HepG2 (cell line): ENCODE results near the gene FALEC. TPM values are rescaled to one million over a fixed set of nuclear protein-coding genes. Genes with fewer than 3 reads are reported as not detected.

Experiments used
- ATAC-seq: fragments of 200-7000 bp; cut with Tn5 transposase; 3 replicates; pipeline ENCODE4 v1.9.1; 2020; ENCODE audit warnings: mild to moderate bottlenecking, moderate library complexity
- BruUV-seq: library from RNA; stranded (reverse); fragments of 400-500 nt; replicated peaks from 2 replicates; lab custom pipeline; 2021; lab: Mats Ljungman, UMichigan
- CTCF ChIA-PET: fragments of 300-600 bp; formaldehyde crosslinking; extraction: SDS; loops from one replicate; lab custom pipeline; 2021; ENCODE audit warnings: low total read pairs, inconsistent platforms, low intra/inter-chr PET ratio; lab: Yijun Ruan, JAX
- POLR2A ChIA-PET: fragments of 350-600 bp; sonication (Branson Sonifier 250); formaldehyde crosslinking; loops from one replicate; lab custom pipeline; 2020; ENCODE audit warnings: antibody characterized with exemption, inconsistent platforms; lab: Yijun Ruan, JAX
- DNase-seq: peaks from one replicate; pipeline ENCODE4 v3.0.0-alpha.2; 2015; ENCODE audit warnings: low spot score
- FAIRE-seq: peaks from 3 replicates; lab custom pipeline; 2011; peaks lifted over from hg19 to GRCh38; lab: Jason Lieb, UNC
- H2AFZ ChIP-seq: one replicate; pipeline ENCODE4 v1.6.1; 2011; ENCODE audit warnings: low read length, inconsistent platforms
- H3K27ac ChIP-seq: fragments of 300-600 bp; 3 replicates; pipeline ENCODE4 v1.8.0; 2011; ENCODE audit warnings: mixed run types, mild to moderate bottlenecking, mixed read lengths, low read length, inconsistent platforms; ENCODE audit not compliant: insufficient read depth; ENCODE audit errors: extremely low read length
- H3K27me3 ChIP-seq, 2 experiments: fragments of 200-600 bp in 1 of 2; 2 replicates in 1 of 2; 3 replicates in 1 of 2; pipeline versions ENCODE4 v1.6.0 to v1.8.0; 2011; ENCODE audit warnings: low read length in 2 of 2, mild to moderate bottlenecking in 2 of 2, moderate library complexity in 2 of 2, inconsistent platforms in 1 of 2; ENCODE audit not compliant: insufficient read depth in 2 of 2, control insufficient read depth in 1 of 2
- H3K36me3 ChIP-seq, 2 experiments: fragments of 200-600 bp in 1 of 2; replicated peaks in 1 of 2; 2 replicates in 1 of 2; 3 replicates in 1 of 2; pipeline versions ENCODE4 v1.5.1 to v1.8.0; 2011; ENCODE audit warnings: low read length in 2 of 2, inconsistent platforms in 1 of 2; ENCODE audit not compliant: insufficient read depth in 2 of 2, control insufficient read depth in 1 of 2
- H3K4me1 ChIP-seq: 2 replicates; pipeline ENCODE4 v1.5.1; 2012; ENCODE audit warnings: low read length, inconsistent platforms; ENCODE audit not compliant: insufficient read depth
- H3K4me2 ChIP-seq: 2 replicates; pipeline ENCODE4 v1.6.0; 2011; ENCODE audit warnings: low read depth, low read length, inconsistent platforms
- H3K4me3 ChIP-seq, 3 experiments: fragments of 200-600 bp in 1 of 3; sonication (generic), shearing (Covaris generic) in 1 of 3; replicated peaks in 1 of 3; 2 replicates each; pipeline ENCODE4 v1.5.1; 2011 to 2016; ENCODE audit warnings: low read length in 3 of 3, inconsistent platforms in 2 of 3, low read depth in 2 of 3, mild to moderate bottlenecking in 2 of 3, control low read depth in 1 of 3, mixed read lengths in 1 of 3; ENCODE audit not compliant: insufficient read depth in 1 of 3
- H3K79me2 ChIP-seq: one replicate; pipeline ENCODE4 v1.6.1; 2011; ENCODE audit warnings: low read length, inconsistent platforms; ENCODE audit not compliant: insufficient read depth
- H3K9ac ChIP-seq: 2 replicates; pipeline ENCODE4 v1.6.0; 2011; ENCODE audit warnings: mild to moderate bottlenecking, low read depth, low read length, inconsistent platforms; ENCODE audit not compliant: insufficient read depth
- H3K9me3 ChIP-seq: 2 replicates; pipeline ENCODE4 v1.5.1; 2012; ENCODE audit warnings: mild to moderate bottlenecking, low read length
- H4K20me1 ChIP-seq: 2 replicates; pipeline ENCODE4 v1.6.0; 2011; ENCODE audit warnings: inconsistent platforms, mild to moderate bottlenecking, low read length, moderate library complexity; ENCODE audit not compliant: insufficient read depth
- CBX1 ChIP-seq: IDR thresholded peaks from one replicate; pipeline ENCODE4 v1.6.1; 2016; ENCODE audit warnings: antibody characterized with exemption, low read depth
- FOXA1 ChIP-seq, 2 experiments: fragments of 450-650 bp in 1 of 2; sonication (generic) in 1 of 2; formaldehyde crosslinking in 1 of 2; IDR thresholded peaks; 2 replicates each; pipeline versions ENCODE4 v1.4.0 to v1.6.1; 2016 to 2020; ENCODE audit warnings: missing genetic modification reagents in 1 of 2
- FOXA3 ChIP-seq: IDR thresholded peaks from 2 replicates; pipeline ENCODE4 v1.6.1; 2016; ENCODE audit warnings: missing genetic modification reagents, missing compliant biosample characterization
- HOXA3 ChIP-seq: sonication (generic); formaldehyde crosslinking; IDR thresholded peaks from 2 replicates; pipeline ENCODE4 v1.5.0; 2020; ENCODE audit warnings: missing genetic modification reagents
- KLF16 ChIP-seq, 2 experiments: sonication (generic) in 1 of 2; formaldehyde crosslinking in 1 of 2; IDR thresholded peaks; 2 replicates each; pipeline versions ENCODE4 v1.6.1 to v1.8.0; 2016 to 2023; ENCODE audit warnings: missing genetic modification reagents in 2 of 2, missing compliant biosample characterization in 1 of 2
- MED1 ChIP-seq: sonication (generic); formaldehyde crosslinking; IDR thresholded peaks from 2 replicates; pipeline ENCODE4 v1.4.0; 2020; ENCODE audit warnings: missing genetic modification reagents
- NCOA1 ChIP-seq: sonication (generic); formaldehyde crosslinking; IDR thresholded peaks from 2 replicates; pipeline ENCODE4 v1.9.0; 2021; ENCODE audit warnings: missing genetic modification reagents
- PAF1 ChIP-seq: IDR thresholded peaks from 2 replicates; pipeline ENCODE4 v1.6.1; 2016; ENCODE audit warnings: missing genetic modification reagents, missing compliant biosample characterization
- POLR2G ChIP-seq: fragments of 200-400 bp; formaldehyde crosslinking; IDR thresholded peaks from 2 replicates; pipeline ENCODE4 v1.6.1; 2018; ENCODE audit warnings: mild to moderate bottlenecking, low read depth, low read length, moderate library complexity
- RBM22 ChIP-seq: fragments of 200-400 bp; formaldehyde crosslinking; optimal IDR thresholded peaks from 2 replicates; pipeline ENCODE3; 2017; ENCODE audit warnings: mild to moderate bottlenecking, low read length, moderate library complexity
- RFXAP ChIP-seq: sonication (generic); formaldehyde crosslinking; IDR thresholded peaks from 2 replicates; pipeline ENCODE4 v1.4.0; 2020; ENCODE audit warnings: missing genetic modification reagents, borderline replicate concordance
- SRY ChIP-seq: sonication (generic); formaldehyde crosslinking; IDR thresholded peaks from 2 replicates; pipeline ENCODE4 v1.8.0; 2022; ENCODE audit warnings: mild to moderate bottlenecking, missing genetic modification reagents
- ZC3H13 ChIP-seq: sonication (generic); formaldehyde crosslinking; IDR thresholded peaks from 2 replicates; pipeline ENCODE4 v1.8.1; 2023; ENCODE audit warnings: mild to moderate bottlenecking, missing genetic modification reagents, moderate library complexity
- ZNF235 ChIP-seq: sonication (generic); formaldehyde crosslinking; IDR thresholded peaks from 2 replicates; pipeline ENCODE4 v1.8.1; 2023; ENCODE audit warnings: mild to moderate bottlenecking, missing genetic modification reagents, borderline replicate concordance
- WGBS: methylation state at CpG from one replicate; pipeline ENCODE4 v1.1.6; 2017; ENCODE audit warnings: low lambda C conversion rate; 5-methylcytosine and 5-hydroxymethylcytosine counted together
- in situ Hi-C: cut with HindIII; loops from 2 replicates; pipeline ENCODE4 v1.10.0; 2017; ENCODE audit warnings: low pct_unique_long_range_greater_than_20kb; ENCODE audit not compliant: extremely low pct_ligation_motif_present
- intact Hi-C: fragments of 100-400 bp; cut with micrococcal nuclease; formaldehyde crosslinking; loops from one replicate; pipeline ENCODE4 v1.10.0; 2022; ENCODE audit not compliant: unreplicated experiment
- polyA plus RNA-seq, 8 experiments: library from polyadenylated mRNA; depleted of rRNA in 3 of 8; stranded (reverse) in 7 of 8; unstranded in 1 of 8; fragments of >200 nt; fragmentation: Illumina TruSeq in 4 of 8; extraction: Trizol in 4 of 8; gene quantifications; 2 replicates each; pipeline versions ENCODE4 v1.2.1 to v1.2.3, GENCODE V29; 2011 to 2016; ENCODE audit warnings: low read depth in 4 of 8, missing spikeins in 1 of 8, mixed read lengths in 1 of 8; ENCODE audit not compliant: insufficient read depth in 1 of 8
- total RNA-seq, 5 experiments: library from RNA; depleted of rRNA; stranded (reverse); fragments of >200 nt; fragmentation: Illumina TruSeq; extraction: Trizol; gene quantifications; 2 replicates each; pipeline ENCODE4 v1.2.3, GENCODE V29; 2016; ENCODE audit warnings: low read depth in 1 of 5
- TF ChIP-seq, protein P1 (sequence below): sonication (generic); formaldehyde crosslinking; IDR thresholded peaks from 2 replicates; pipeline ENCODE4 v1.4.0; 2020; ENCODE audit warnings: mild to moderate bottlenecking, missing genetic modification reagents

FALEC gene
- total and polyA plus RNA-seq, 2 of the 13 experiments (the other 11 are each of a cell fraction or from before 2014, with no cell fraction given) = 0.33 to 0.71 TPM

DNA sequence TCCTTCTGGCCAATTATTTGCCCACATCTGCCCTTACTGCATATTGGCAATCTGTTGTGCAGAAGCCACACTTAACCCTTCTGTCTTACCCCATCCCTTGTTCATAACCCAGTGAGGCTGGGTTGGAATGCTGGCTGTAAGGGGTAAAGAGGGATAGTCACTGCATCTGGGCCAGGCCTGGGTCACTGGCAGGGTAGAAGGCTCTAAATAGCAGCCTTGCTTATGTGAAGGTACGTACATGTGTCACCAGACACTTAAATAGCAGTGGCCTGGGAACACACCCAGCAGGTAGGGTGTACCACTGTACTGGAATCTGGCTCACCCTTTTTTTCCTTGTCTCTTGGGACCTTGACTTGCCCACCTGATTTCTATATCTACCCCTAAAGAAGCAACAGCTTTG lies 38.2 kb upstream of the FALEC start:
- no peak for ATAC-seq
- Histone ChIP-seq H3K27me3 (no peaks in the 10 kb centered on the region), H3K4me2 (no peak overlapping the region), H2AFZ (no peak overlapping the region), H3K36me3 (peaks cover 3 to 6% of the 10 kb centered on the region in 2 experiments; a peak in 2 of 5 replicates), H3K27ac (no peak overlapping the region), H4K20me1 (no peaks in the 10 kb centered on the region), H3K79me2 (no peaks in the 10 kb centered on the region), H3K9me3 (no peaks in the 10 kb centered on the region), H3K4me1 (peaks cover 82% of the 10 kb centered on the region), H3K9ac (no peak overlapping the region), H3K4me3 (no peak overlapping the region)
- no peak for FAIRE-seq
- no peak for DNase-seq
- 86% methylated on average over 1 of the region's 1 CpG for WGBS
- in situ Hi-C loops (no loop called here), intact Hi-C loops (no loop called here)
- ChIA-PET CTCF (no interaction called here), POLR2A (no interaction called here)
- TF ChIP-seq SRY (CRISPR knock-in tag) (no peak), RBM22 (peak; percentile 15), ZC3H13 (CRISPR knock-in tag) (peak; percentile 38; the same call in 1 of the 2 replicates), POLR2G (0 out of 2 replicates have a peak, but pooled peaks have one; percentile 33), NCOA1 (CRISPR knock-in tag) (no peak), PAF1 (CRISPR knock-in tag) (0 out of 2 replicates have a peak, but pooled peaks have one; percentile 49), MED1 (0 out of 2 replicates have a peak, but pooled peaks have one; percentile 5), HOXA3 (CRISPR knock-in tag) (no peak), ZNF235 (CRISPR knock-in tag) (no peak), CBX1 (no peak)
- BruUV-seq = no TSS peak

- no TSS peak for BruUV-seq
- peak; percentile 39 for FAIRE-seq
- intact Hi-C loops (no loop called here), in situ Hi-C loops (no loop called here)
- H3K4me1 ChIP-seq = peaks cover 78% of the 10 kb centered on the region
- H4K20me1 ChIP-seq = no peaks in the 10 kb centered on the region
- 58% methylated on average over 4 of the region's 4 CpGs for WGBS
- peak; percentile 50 for TF ChIP-seq FOXA3
- TF ChIP-seq MED1 = 0 out of 2 replicates have a peak, but pooled peaks have one; percentile 9
- TF ChIP-seq FOXA1 (IDR thresholded peaks at IDR 0.05) = no peak
- TF ChIP-seq FOXA1 (CRISPR knock-in tag; IDR thresholded peaks at IDR 0.05) = peak; percentile 50
- no peak for TF ChIP-seq KLF16 (CRISPR knock-in tag; IDR thresholded peaks at IDR 0.05)
- TF ChIP-seq, protein P1, sequence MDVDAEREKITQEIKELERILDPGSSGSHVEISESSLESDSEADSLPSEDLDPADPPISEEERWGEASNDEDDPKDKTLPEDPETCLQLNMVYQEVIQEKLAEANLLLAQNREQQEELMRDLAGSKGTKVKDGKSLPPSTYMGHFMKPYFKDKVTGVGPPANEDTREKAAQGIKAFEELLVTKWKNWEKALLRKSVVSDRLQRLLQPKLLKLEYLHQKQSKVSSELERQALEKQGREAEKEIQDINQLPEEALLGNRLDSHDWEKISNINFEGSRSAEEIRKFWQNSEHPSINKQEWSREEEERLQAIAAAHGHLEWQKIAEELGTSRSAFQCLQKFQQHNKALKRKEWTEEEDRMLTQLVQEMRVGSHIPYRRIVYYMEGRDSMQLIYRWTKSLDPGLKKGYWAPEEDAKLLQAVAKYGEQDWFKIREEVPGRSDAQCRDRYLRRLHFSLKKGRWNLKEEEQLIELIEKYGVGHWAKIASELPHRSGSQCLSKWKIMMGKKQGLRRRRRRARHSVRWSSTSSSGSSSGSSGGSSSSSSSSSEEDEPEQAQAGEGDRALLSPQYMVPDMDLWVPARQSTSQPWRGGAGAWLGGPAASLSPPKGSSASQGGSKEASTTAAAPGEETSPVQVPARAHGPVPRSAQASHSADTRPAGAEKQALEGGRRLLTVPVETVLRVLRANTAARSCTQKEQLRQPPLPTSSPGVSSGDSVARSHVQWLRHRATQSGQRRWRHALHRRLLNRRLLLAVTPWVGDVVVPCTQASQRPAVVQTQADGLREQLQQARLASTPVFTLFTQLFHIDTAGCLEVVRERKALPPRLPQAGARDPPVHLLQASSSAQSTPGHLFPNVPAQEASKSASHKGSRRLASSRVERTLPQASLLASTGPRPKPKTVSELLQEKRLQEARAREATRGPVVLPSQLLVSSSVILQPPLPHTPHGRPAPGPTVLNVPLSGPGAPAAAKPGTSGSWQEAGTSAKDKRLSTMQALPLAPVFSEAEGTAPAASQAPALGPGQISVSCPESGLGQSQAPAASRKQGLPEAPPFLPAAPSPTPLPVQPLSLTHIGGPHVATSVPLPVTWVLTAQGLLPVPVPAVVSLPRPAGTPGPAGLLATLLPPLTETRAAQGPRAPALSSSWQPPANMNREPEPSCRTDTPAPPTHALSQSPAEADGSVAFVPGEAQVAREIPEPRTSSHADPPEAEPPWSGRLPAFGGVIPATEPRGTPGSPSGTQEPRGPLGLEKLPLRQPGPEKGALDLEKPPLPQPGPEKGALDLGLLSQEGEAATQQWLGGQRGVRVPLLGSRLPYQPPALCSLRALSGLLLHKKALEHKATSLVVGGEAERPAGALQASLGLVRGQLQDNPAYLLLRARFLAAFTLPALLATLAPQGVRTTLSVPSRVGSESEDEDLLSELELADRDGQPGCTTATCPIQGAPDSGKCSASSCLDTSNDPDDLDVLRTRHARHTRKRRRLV (CRISPR knock-in tag) = no peak
- no peak for TF ChIP-seq RFXAP
- TF ChIP-seq, all 625 proteins: peak for 3
- CTCF ChIA-PET = no interaction called here
- POLR2A ChIA-PET = no interaction called here
- Histone ChIP-seq H3K27me3 (no peaks in the 10 kb centered on the region), H2AFZ (no peak overlapping the region), H3K9ac (no peak overlapping the region), H3K9me3 (no peaks in the 10 kb centered on the region), H3K4me2 (no peak overlapping the region), H3K27ac (no peak overlapping the region), H3K79me2 (no peaks in the 10 kb centered on the region), H3K4me3 (no peak overlapping the region), H3K36me3 (peaks cover 1 to 2% of the 10 kb centered on the region in 2 experiments; a peak in 2 of 5 replicates)
- DNase-seq (no peak), ATAC-seq (no peak)
Measured at GRCh38 chr1:150477733-150478132, 37.8 kb upstream of the FALEC start.
